RWPE1 (cell line): Measurements from ENCODE around the gene SLC35F3.

ENCODE experiments used
- CTCF ChIA-PET: fragments of 350-600 bp; sonication (Branson Sonifier 250); formaldehyde crosslinking; extraction: SDS; loops from one replicate; lab custom pipeline; 2021; lab: Yijun Ruan, JAX
- POLR2A ChIA-PET: fragments of 400-600 bp; formaldehyde crosslinking; extraction: SDS; loops from one replicate; lab custom pipeline; 2020; ENCODE audit warnings: antibody characterized with exemption; ENCODE audit not compliant: low non-redundant PET; lab: Yijun Ruan, JAX
- DNase-seq: peaks from one replicate; pipeline ENCODE4 v3.0.0; 2012; ENCODE audit warnings: low spot score
- H3K27ac ChIP-seq: fragments of 450-650 bp; 2 replicates; pipeline ENCODE4 v1.5.1; 2017
- CTCF ChIP-seq: fragments of 450-650 bp; conservative IDR thresholded peaks from 2 replicates; pipeline ENCODE4 v1.5.1; 2017; ENCODE audit warnings: low read depth, mild to moderate bottlenecking

Gene SLC35F3

GRCh38 chr1:233971753-233972152, 67.3 kb downstream of the SLC35F3 start:
- no peak overlapping the region for H3K27ac ChIP-seq
- no peak for TF ChIP-seq CTCF
- ChIA-PET POLR2A (no interaction called here), CTCF (interaction anchor here (0.6 to 1.1 kb wide), 3 partner anchors 19 to 90 kb away, joined by 3 to 5 read pairs (median 4); no protein-coding TSS in a partner anchor)
- DNase-seq = no peak

GRCh38 chr1:233972563-233972950, 68.1 kb downstream of the SLC35F3 start:
- no peak for DNase-seq
- no peak overlapping the region for H3K27ac ChIP-seq
- POLR2A ChIA-PET = no interaction called here
- CTCF ChIA-PET = interaction anchor here (0.6 kb wide), 2 partner anchors 20 to 90 kb away, joined by 3 to 5 read pairs; no protein-coding TSS in a partner anchor
- no peak for TF ChIP-seq CTCF

- ChIA-PET CTCF (no interaction called here), POLR2A (no interaction called here)
- DNase-seq = no peak
- no peak overlapping the region for H3K27ac ChIP-seq
- TF ChIP-seq CTCF = no peak
Measured at GRCh38 chr1:233972951-233973635, 68.6 kb downstream of the SLC35F3 start.

GRCh38 chr1:233975486-233975885, 71.0 kb downstream of the SLC35F3 start:
- ChIA-PET POLR2A (no interaction called here), CTCF (no interaction called here)
- H3K27ac ChIP-seq = no peak overlapping the region
- DNase-seq = no peak
- TF ChIP-seq CTCF = no peak

- ChIA-PET POLR2A (no interaction called here), CTCF (no interaction called here)
Measured at GRCh38 chr1:233981042-233981675, 76.7 kb downstream of the SLC35F3 start.

More at GRCh38 chr1:233981042-233981675, 76.7 kb downstream of the SLC35F3 start:
- DNase-seq = no peak
- H3K27ac ChIP-seq = no peak overlapping the region
- TF ChIP-seq CTCF = no peak
